ENCODE data around the gene DBF4.
"Not testable (repeated sequence)": the region's sequence is repeated elsewhere in the genome, so short reads cannot be mapped to it uniquely, and the experiment has no call there.

DBF4 gene

DNA sequence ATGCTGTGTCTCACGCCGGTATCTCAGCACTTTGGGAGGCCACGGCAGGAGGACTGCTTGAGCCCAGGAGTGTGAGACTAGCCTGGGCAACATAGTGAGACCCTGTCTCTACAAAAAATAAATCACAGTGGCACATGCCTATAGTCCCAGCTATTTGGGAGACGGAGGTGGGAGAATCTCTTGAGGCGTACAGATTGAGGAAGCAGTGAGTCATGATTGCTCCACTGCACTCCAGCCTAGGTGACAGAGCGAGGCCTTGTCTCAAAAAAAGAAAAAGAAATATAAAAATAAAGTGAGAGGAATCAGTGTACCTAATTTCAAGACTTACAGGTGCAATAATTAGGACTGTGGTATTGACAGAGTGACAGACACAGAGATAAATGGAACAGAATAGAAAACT lies 24.0 kb upstream of the DBF4 start:
- no peak overlapping the region for H3K4me3 ChIP-seq (ENCODE audit: low read depth, low read length)
- DNase-seq (ENCODE audit: low read depth) = no peak
- no peak for TF ChIP-seq CTCF (conservative IDR thresholded peaks at IDR 0.05; ENCODE audit: low read depth, low read length)

DNA sequence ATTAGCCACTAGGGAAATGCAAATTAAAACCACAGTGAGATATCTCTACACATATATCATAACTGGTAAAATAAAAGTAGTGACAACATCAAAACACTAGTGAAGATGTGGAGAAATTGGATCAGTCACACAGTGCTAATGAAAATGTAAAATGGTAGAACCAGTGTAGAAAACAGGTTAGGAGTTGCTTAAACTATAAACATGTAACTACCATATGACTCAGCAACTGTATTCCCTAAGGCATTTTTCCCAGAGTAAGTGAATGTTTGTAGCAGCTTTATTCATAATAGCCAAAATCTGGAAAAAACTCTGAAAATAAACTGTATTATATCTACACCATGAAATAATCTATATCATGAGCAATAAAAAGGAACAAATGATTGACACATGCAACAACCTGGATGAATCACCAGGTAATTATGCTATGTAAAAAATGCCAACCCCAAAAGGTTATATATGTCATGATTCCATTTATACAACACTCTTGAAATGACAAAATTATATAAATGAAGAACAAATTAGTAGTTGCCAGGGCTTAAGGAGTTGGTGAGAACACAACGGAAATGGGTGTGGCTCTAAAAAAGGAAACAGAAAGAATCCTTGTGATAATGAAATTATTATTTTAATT lies 22.9 kb upstream of the DBF4 start:
- TF ChIP-seq CTCF (conservative IDR thresholded peaks at IDR 0.05; ENCODE audit: low read depth, low read length) = no peak
- no peak overlapping the region for H3K4me3 ChIP-seq (ENCODE audit: low read depth, low read length)
- peak; percentile 20 for DNase-seq (ENCODE audit: low read depth)

- no peak overlapping the region for H3K4me3 ChIP-seq (ENCODE audit: low read depth, low read length)
- no peak for DNase-seq (ENCODE audit: low read depth)
- no peak for TF ChIP-seq CTCF (conservative IDR thresholded peaks at IDR 0.05; ENCODE audit: low read depth, low read length)
Observed at GRCh38 chr7:87858417-87859100, 17.7 kb upstream of the DBF4 start.

GRCh38 chr7:87866089-87866488 lies 10.2 kb upstream of the DBF4 start:
- no peak overlapping the region for H3K4me3 ChIP-seq (ENCODE audit: low read depth, low read length)
- no peak for TF ChIP-seq CTCF (conservative IDR thresholded peaks at IDR 0.05; ENCODE audit: low read depth, low read length)
- no peak for DNase-seq (ENCODE audit: low read depth)

DNA sequence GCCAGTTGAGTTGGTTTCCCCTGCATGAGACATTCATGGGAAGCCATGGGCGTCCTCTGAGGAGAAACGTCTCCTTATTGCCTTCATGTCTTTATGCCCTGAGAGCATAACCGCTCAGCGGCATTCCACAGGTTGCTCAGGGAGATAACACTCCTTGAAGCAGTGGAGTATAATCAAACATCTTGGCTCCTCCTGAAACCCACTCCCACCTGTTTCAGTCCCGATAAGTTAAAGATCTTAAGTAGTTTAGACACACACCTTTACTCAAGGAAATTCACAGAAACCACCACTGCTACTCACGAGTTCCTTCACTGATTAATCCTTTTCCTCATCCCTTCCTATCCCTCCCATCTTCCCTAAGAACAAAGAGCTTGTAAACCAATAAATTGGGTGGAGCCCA lies 9.8 kb upstream of the DBF4 start:
- not testable (repeated sequence) for H3K4me3 ChIP-seq (ENCODE audit: low read depth, low read length); DNase-seq (ENCODE audit: low read depth)

- no peak for DNase-seq (ENCODE audit: low read depth)
- H3K4me3 ChIP-seq (ENCODE audit: low read depth, low read length) = no peak overlapping the region
- TF ChIP-seq CTCF (conservative IDR thresholded peaks at IDR 0.05; ENCODE audit: low read depth, low read length) = no peak
Observed at GRCh38 chr7:87870471-87870870, 5.8 kb upstream of the DBF4 start.

- TF ChIP-seq CTCF (conservative IDR thresholded peaks at IDR 0.05; ENCODE audit: low read depth, low read length) = no peak
- no peak for DNase-seq (ENCODE audit: low read depth)
- no peak overlapping the region for H3K4me3 ChIP-seq (ENCODE audit: low read depth, low read length)
Observed at GRCh38 chr7:87872346-87872745, 3.9 kb upstream of the DBF4 start.

GRCh38 chr7:87873328-87873727 lies 3.0 kb upstream of the DBF4 start:
- not testable (repeated sequence) for H3K4me3 ChIP-seq (ENCODE audit: low read depth, low read length); DNase-seq (ENCODE audit: low read depth)
